GM19397 (cell line): ENCODE results near the gene ATF7.

ENCODE experiments used
- ATAC-seq: cut with Tn5 transposase; IDR thresholded peaks from one replicate; pipeline ENCODE4 v1.9.1; 2021; ENCODE audit warnings: mild to moderate bottlenecking, moderate library complexity; ENCODE audit not compliant: unreplicated experiment

The ATF7 gene

GRCh38 chr12:53532524-53533445 lies 93.4 kb downstream of the ATF7 start:
- no peak for ATAC-seq

GRCh38 chr12:53532021-53532420 lies 94.2 kb downstream of the ATF7 start:
- no peak for ATAC-seq

GRCh38 chr12:53530920-53531319 lies 95.3 kb downstream of the ATF7 start:
- no peak for ATAC-seq

GRCh38 chr12:53530061-53530460 lies 96.1 kb downstream of the ATF7 start:
- ATAC-seq = no peak

GRCh38 chr12:53524476-53524875 lies 101.7 kb downstream of the ATF7 start:
- ATAC-seq = no peak

GRCh38 chr12:53523131-53523530 lies 103.1 kb downstream of the ATF7 start:
- ATAC-seq = no peak

GRCh38 chr12:53518381-53518780 lies 107.8 kb downstream of the ATF7 start:
- no peak for ATAC-seq

GRCh38 chr12:53516758-53517455 lies 109.3 kb downstream of the ATF7 start:
- no peak for ATAC-seq

GRCh38 chr12:53515291-53515680 lies 110.9 kb downstream of the ATF7 start:
- no peak for ATAC-seq

GRCh38 chr12:53514628-53515290 lies 111.4 kb downstream of the ATF7 start:
- no peak for ATAC-seq

- no peak for ATAC-seq
Observed at GRCh38 chr12:53513712-53514410, 112.3 kb downstream of the ATF7 start.

- no peak for ATAC-seq
Observed at GRCh38 chr12:53510181-53510812, 115.9 kb downstream of the ATF7 start.

- ATAC-seq = peak; percentile 61
Observed at GRCh38 chr12:53508534-53509170, 117.5 kb downstream of the ATF7 start.

- no peak for ATAC-seq
Observed at GRCh38 chr12:53507603-53507885, 118.6 kb downstream of the ATF7 start.

- ATAC-seq = no peak
Observed at GRCh38 chr12:53506881-53507602, 119.1 kb downstream of the ATF7 start, which contains the start of gene NPFF. TSS of gene NPFF (minus strand) at chr12:53507484. CDS start at chr12:53507474, 10 bp downstream.

GRCh38 chr12:53506450-53506785 lies 119.8 kb downstream of the ATF7 start:
- ATAC-seq = no peak

- no peak for ATAC-seq
Observed at GRCh38 chr12:53505555-53506449, 120.4 kb downstream of the ATF7 start.

- no peak for ATAC-seq
Observed at GRCh38 chr12:53505086-53505485, 121.1 kb downstream of the ATF7 start.
